ENCODE measurements around the gene ATP2C2. TPM values are rescaled to one million over a fixed set of nuclear protein-coding genes. Genes with fewer than 3 reads are reported as not detected.
A peak's percentile ranks its signal among the peaks of the same experiment; 100 is the strongest.

The ATP2C2 gene
- total RNA-seq, 1 experiment from 2014 or later = 0.67 TPM

- no peak for ATAC-seq
- Histone ChIP-seq H3K9me3 (ENCODE audit: control insufficient read depth, insufficient read depth, low read depth, low read length) (no peaks in the 10 kb centered on the region), H3K27ac (ENCODE audit: low read length) (no peak overlapping the region), H3K4me3 (ENCODE audit: low read depth in 2 of 2, low read length in 2 of 2) (no peak overlapping the region), H3K4me1 (ENCODE audit: control insufficient read depth, insufficient read depth, low read length) (no peaks in the 10 kb centered on the region), H3K36me3 (ENCODE audit: control insufficient read depth, insufficient read depth, low read length) (no peaks in the 10 kb centered on the region; the same call in 1 of the 2 replicates), H3K27me3 (ENCODE audit: control insufficient read depth, insufficient read depth, low read length) (no peaks in the 10 kb centered on the region)
- intact Hi-C loops (cut with micrococcal nuclease; ENCODE audit: unreplicated experiment) (loop anchor here (10.0 kb wide), 1 partner anchor 299 kb away; the partner anchor contains the start of gene TAF1C), in situ Hi-C loops (cut with HindIII; ENCODE audit: low pct_unique_long_range_greater_than_20kb, low sequenced_read_pairs) (no loop called here)
- TF ChIP-seq SIN3A (IDR thresholded peaks at IDR 0.05; ENCODE audit: borderline replicate concordance, insufficient read depth, low read depth, low read length) (no peak), POLR2AphosphoS5 (IDR thresholded peaks at IDR 0.05; ENCODE audit: low read depth, low read length) (no peak), TCF7L2 (IDR thresholded peaks at IDR 0.05; ENCODE audit: low read depth, low read length) (no peak)
- TF ChIP-seq, protein P1, sequence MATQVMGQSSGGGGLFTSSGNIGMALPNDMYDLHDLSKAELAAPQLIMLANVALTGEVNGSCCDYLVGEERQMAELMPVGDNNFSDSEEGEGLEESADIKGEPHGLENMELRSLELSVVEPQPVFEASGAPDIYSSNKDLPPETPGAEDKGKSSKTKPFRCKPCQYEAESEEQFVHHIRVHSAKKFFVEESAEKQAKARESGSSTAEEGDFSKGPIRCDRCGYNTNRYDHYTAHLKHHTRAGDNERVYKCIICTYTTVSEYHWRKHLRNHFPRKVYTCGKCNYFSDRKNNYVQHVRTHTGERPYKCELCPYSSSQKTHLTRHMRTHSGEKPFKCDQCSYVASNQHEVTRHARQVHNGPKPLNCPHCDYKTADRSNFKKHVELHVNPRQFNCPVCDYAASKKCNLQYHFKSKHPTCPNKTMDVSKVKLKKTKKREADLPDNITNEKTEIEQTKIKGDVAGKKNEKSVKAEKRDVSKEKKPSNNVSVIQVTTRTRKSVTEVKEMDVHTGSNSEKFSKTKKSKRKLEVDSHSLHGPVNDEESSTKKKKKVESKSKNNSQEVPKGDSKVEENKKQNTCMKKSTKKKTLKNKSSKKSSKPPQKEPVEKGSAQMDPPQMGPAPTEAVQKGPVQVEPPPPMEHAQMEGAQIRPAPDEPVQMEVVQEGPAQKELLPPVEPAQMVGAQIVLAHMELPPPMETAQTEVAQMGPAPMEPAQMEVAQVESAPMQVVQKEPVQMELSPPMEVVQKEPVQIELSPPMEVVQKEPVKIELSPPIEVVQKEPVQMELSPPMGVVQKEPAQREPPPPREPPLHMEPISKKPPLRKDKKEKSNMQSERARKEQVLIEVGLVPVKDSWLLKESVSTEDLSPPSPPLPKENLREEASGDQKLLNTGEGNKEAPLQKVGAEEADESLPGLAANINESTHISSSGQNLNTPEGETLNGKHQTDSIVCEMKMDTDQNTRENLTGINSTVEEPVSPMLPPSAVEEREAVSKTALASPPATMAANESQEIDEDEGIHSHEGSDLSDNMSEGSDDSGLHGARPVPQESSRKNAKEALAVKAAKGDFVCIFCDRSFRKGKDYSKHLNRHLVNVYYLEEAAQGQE (IDR thresholded peaks at IDR 0.05; ENCODE audit: insufficient read depth in 1 of 2, low read depth in 2 of 2, low read length in 1 of 2) = no peak
- TF ChIP-seq, protein P2, sequence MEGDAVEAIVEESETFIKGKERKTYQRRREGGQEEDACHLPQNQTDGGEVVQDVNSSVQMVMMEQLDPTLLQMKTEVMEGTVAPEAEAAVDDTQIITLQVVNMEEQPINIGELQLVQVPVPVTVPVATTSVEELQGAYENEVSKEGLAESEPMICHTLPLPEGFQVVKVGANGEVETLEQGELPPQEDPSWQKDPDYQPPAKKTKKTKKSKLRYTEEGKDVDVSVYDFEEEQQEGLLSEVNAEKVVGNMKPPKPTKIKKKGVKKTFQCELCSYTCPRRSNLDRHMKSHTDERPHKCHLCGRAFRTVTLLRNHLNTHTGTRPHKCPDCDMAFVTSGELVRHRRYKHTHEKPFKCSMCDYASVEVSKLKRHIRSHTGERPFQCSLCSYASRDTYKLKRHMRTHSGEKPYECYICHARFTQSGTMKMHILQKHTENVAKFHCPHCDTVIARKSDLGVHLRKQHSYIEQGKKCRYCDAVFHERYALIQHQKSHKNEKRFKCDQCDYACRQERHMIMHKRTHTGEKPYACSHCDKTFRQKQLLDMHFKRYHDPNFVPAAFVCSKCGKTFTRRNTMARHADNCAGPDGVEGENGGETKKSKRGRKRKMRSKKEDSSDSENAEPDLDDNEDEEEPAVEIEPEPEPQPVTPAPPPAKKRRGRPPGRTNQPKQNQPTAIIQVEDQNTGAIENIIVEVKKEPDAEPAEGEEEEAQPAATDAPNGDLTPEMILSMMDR (IDR thresholded peaks at IDR 0.05) = no peak
- ChIA-PET CTCF (no interaction called here), POLR2A (no interaction called here)
- DNase-seq (ENCODE audit: low read depth, low spot score) = no peak
- BruUV-seq (replicated peaks) = no TSS peak
These were observed 115.7 kb downstream of the ATP2C2 start for GRCh38 chr16:84483882-84484565.

DNA sequence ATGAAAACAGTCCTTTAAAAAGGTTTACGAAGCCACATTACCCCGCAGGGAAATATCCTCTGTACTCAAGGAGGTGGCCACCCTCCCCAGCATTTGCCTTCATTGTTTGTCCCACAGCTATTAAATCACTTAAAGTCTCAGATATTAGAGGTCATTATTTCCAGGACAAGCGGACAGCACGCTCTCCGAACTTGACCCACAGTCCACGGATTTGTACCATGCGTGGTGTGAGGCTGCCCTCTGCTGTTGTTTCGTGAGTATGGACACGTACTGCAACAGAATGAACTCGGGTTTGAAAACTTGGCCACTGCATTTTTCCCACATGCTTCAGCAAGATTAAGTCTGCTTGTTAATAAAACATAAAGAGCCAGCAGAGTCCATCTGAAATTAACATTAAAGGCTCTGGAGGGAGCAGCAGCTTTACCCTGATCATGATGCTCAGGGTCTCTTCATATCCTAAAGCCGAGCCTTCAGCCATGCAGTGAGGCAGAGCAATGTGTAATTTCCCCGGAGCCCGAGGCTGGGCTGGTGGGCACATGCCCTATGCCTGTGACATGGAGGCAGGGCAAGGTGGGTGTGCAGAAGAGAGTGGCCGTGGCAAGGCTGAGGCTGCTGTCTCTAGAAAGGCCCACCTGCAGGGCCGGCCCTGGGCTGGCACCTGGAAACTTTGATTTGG, 116.4 kb downstream of the ATP2C2 start:
- ChIA-PET CTCF (no interaction called here), POLR2A (no interaction called here)
- H3K27ac ChIP-seq (ENCODE audit: low read length) = no peak overlapping the region
- DNase-seq (ENCODE audit: low read depth, low spot score) = no peak
- H3K4me3 ChIP-seq (ENCODE audit: low read depth in 2 of 2, low read length in 2 of 2) = no peak overlapping the region
- in situ Hi-C loops (cut with HindIII; ENCODE audit: low pct_unique_long_range_greater_than_20kb, low sequenced_read_pairs) (no loop called here), intact Hi-C loops (cut with micrococcal nuclease; ENCODE audit: unreplicated experiment) (loop anchor here (10.0 kb wide), 1 partner anchor 300 kb away; the partner anchor contains the start of gene TAF1C)
- no peaks in the 10 kb centered on the region for H3K4me1 ChIP-seq (ENCODE audit: control insufficient read depth, insufficient read depth, low read length)
- no peaks in the 10 kb centered on the region for H3K27me3 ChIP-seq (ENCODE audit: control insufficient read depth, insufficient read depth, low read length)
- BruUV-seq (replicated peaks) = no TSS peak
- peak; percentile 78 for ATAC-seq
- TF ChIP-seq, protein P2 (IDR thresholded peaks at IDR 0.05) = peak; percentile 75
- TF ChIP-seq, protein P1 (IDR thresholded peaks at IDR 0.05; ENCODE audit: insufficient read depth in 1 of 2, low read depth in 2 of 2, low read length in 1 of 2) = no peak
- H3K9me3 ChIP-seq (ENCODE audit: control insufficient read depth, insufficient read depth, low read depth, low read length) = no peaks in the 10 kb centered on the region
- no peaks in the 10 kb centered on the region; the same call in 1 of the 2 replicates for H3K36me3 ChIP-seq (ENCODE audit: control insufficient read depth, insufficient read depth, low read length)

All from Panc1 (cell line).